Skin of body (tissue), 3 donors: Measurements from ENCODE around the gene TRIM37. TPM values are rescaled to one million over a fixed set of nuclear protein-coding genes. Genes with fewer than 3 reads are reported as not detected.

Experiments
- DNase-seq: peaks from one replicate; lab custom pipeline; 2025; lab: John Stamatoyannopoulos, UW
- small RNA-seq: library from RNA; depleted of rRNA; stranded (forward); fragments of <200 nt; gene quantifications from one replicate; pipeline ENCODE3, GENCODE V24; 2014; ENCODE audit warnings: low replicate concordance
- total RNA-seq: library from RNA; depleted of rRNA; stranded (reverse); fragments of >200 nt; gene quantifications from one replicate; pipeline ENCODE4 v1.2.3, GENCODE V29; 2014

The TRIM37 gene
- total RNA-seq, 1 donor from 2014 or later: 16.1 TPM

DNA sequence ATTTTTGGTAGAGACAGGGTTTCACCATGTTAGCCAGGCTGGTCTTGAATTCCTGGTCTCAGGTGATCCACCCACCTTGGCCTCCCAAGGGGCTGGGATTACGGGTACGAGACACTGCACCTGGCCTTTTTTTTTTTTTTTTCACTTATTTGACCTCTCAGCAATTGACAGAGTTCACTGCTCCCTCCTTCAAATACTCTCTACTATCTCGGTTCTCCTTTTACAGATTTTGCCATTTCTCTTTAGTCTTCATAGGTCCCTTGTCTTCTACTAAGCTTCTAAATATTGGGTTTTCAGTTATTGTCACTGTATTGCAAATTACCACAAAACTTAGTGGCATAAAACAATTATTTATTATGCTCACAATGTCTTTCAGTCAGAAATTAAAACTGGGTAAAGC lies 159.3 kb downstream of the TRIM37 start:
- DNase-seq: no peak

DNA sequence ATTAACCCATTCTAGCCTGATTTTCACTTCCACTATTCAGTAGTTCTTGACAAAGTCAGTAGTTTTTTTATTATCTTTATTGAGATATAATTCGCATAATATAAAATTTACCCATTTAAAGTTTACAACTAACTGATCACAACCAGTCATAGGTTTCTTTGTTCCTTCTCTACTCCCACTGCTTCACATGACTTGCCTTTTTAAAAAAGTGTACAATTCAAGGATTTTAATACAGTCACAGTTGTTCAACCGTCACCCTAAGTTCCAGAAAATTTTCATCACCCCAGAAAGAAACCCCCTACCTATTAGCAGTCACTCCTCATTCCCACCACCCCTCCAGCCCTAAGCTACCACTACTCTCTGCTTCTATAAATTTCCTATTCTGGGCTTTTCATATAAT lies 162.5 kb downstream of the TRIM37 start:
- DNase-seq: no peak

DNA sequence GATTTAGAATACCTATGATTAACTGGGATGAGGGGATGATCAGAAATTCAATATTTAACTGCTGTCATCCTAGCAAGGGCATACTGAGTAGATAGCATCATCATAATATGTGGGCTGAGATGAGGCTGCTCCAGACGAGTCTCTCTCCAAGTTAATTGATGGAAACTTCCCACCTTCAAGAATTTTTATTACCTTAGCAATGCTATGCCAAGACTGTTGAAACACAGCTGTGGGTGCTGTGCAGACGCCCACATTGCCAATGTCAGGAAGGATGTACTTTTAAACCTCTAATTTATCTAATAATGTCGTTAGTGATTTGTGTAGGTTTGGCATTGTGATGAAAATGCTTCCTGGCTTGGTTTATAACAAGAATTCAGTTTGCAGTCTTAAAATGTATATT lies 170.4 kb downstream of the TRIM37 start:
- no peak for DNase-seq

DNA sequence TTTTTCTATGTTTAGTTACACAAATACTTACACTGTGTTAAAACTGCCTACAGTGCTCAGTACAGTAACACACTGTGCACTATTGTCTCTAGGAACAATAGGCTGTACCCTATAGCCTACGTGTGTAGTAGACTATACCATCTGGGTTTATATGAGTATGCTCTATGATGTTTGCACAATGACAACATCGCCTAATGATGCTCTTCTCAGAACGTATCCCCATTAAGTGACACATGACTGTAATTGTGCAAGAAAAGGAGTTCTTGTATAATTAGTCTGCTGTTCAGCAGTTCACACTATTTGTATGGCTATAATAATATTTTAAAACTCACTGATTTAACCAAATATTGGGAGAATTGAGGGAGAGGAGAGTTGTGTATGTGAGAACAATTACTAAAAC lies 173.7 kb downstream of the TRIM37 start:
- DNase-seq: no peak

Small RNA genes lying within 50 kb of the gene (small RNA-seq; reads per million reads assigned to genes)
- 6.8 reads per million, percentile 92 among the genes with 10 or more reads in this experiment for gene MIR301A
- 115 reads per million, percentile 97 among the genes with 10 or more reads in this experiment for gene MIR454
- gene RN7SL716P: not detected
- 0.69 reads per million, percentile 72 among the genes with 10 or more reads in this experiment for gene RNU2-58P

Other genes starting within 250 kb of the TRIM37 start
- gene SKA2, start 48.3 kb upstream of the TRIM37 start, total RNA-seq: 42.2 TPM
- 4.0 TPM for gene PRR11, start 48.9 kb upstream of the TRIM37 start, total RNA-seq
- 17.7 TPM for gene SMG8, start 103.2 kb upstream of the TRIM37 start, total RNA-seq
- 2.7 TPM for gene GDPD1, start 113.6 kb upstream of the TRIM37 start, total RNA-seq
- 25.4 TPM for gene YPEL2, start 224.8 kb upstream of the TRIM37 start, total RNA-seq